HepG2 (cell line): ENCODE data around the gene TGFB2. TPM values are rescaled to one million over a fixed set of nuclear protein-coding genes. Genes with fewer than 3 reads are reported as not detected.

Source experiments
- ATAC-seq: fragments of 200-7000 bp; cut with Tn5 transposase; 3 replicates; pipeline ENCODE4 v1.9.1; 2020; ENCODE audit warnings: mild to moderate bottlenecking, moderate library complexity
- BruUV-seq: library from RNA; stranded (reverse); fragments of 400-500 nt; replicated peaks from 2 replicates; lab custom pipeline; 2021; lab: Mats Ljungman, UMichigan
- CTCF ChIA-PET: fragments of 300-600 bp; formaldehyde crosslinking; extraction: SDS; loops from one replicate; lab custom pipeline; 2021; ENCODE audit warnings: low total read pairs, inconsistent platforms, low intra/inter-chr PET ratio; lab: Yijun Ruan, JAX
- POLR2A ChIA-PET: fragments of 350-600 bp; sonication (Branson Sonifier 250); formaldehyde crosslinking; loops from one replicate; lab custom pipeline; 2020; ENCODE audit warnings: antibody characterized with exemption, inconsistent platforms; lab: Yijun Ruan, JAX
- DNase-seq: peaks from one replicate; pipeline ENCODE4 v3.0.0-alpha.2; 2015; ENCODE audit warnings: low spot score
- FAIRE-seq: peaks from 3 replicates; lab custom pipeline; 2011; peaks lifted over from hg19 to GRCh38; lab: Jason Lieb, UNC
- H2AFZ ChIP-seq: one replicate; pipeline ENCODE4 v1.6.1; 2011; ENCODE audit warnings: low read length, inconsistent platforms
- H3K27ac ChIP-seq: fragments of 300-600 bp; 3 replicates; pipeline ENCODE4 v1.8.0; 2011; ENCODE audit warnings: mixed run types, mild to moderate bottlenecking, mixed read lengths, low read length, inconsistent platforms; ENCODE audit not compliant: insufficient read depth; ENCODE audit errors: extremely low read length
- H3K27me3 ChIP-seq, 2 experiments: fragments of 200-600 bp in 1 of 2; 2 replicates in 1 of 2; 3 replicates in 1 of 2; pipeline versions ENCODE4 v1.6.0 to v1.8.0; 2011; ENCODE audit warnings: low read length in 2 of 2, mild to moderate bottlenecking in 2 of 2, moderate library complexity in 2 of 2, inconsistent platforms in 1 of 2; ENCODE audit not compliant: insufficient read depth in 2 of 2, control insufficient read depth in 1 of 2
- H3K36me3 ChIP-seq, 2 experiments: fragments of 200-600 bp in 1 of 2; replicated peaks in 1 of 2; 2 replicates in 1 of 2; 3 replicates in 1 of 2; pipeline versions ENCODE4 v1.5.1 to v1.8.0; 2011; ENCODE audit warnings: low read length in 2 of 2, inconsistent platforms in 1 of 2; ENCODE audit not compliant: insufficient read depth in 2 of 2, control insufficient read depth in 1 of 2
- H3K4me1 ChIP-seq: 2 replicates; pipeline ENCODE4 v1.5.1; 2012; ENCODE audit warnings: low read length, inconsistent platforms; ENCODE audit not compliant: insufficient read depth
- H3K4me2 ChIP-seq: 2 replicates; pipeline ENCODE4 v1.6.0; 2011; ENCODE audit warnings: low read depth, low read length, inconsistent platforms
- H3K4me3 ChIP-seq, 3 experiments: fragments of 200-600 bp in 1 of 3; sonication (generic), shearing (Covaris generic) in 1 of 3; replicated peaks in 1 of 3; 2 replicates each; pipeline ENCODE4 v1.5.1; 2011 to 2016; ENCODE audit warnings: low read length in 3 of 3, inconsistent platforms in 2 of 3, low read depth in 2 of 3, mild to moderate bottlenecking in 2 of 3, control low read depth in 1 of 3, mixed read lengths in 1 of 3; ENCODE audit not compliant: insufficient read depth in 1 of 3
- H3K79me2 ChIP-seq: one replicate; pipeline ENCODE4 v1.6.1; 2011; ENCODE audit warnings: low read length, inconsistent platforms; ENCODE audit not compliant: insufficient read depth
- H3K9ac ChIP-seq: 2 replicates; pipeline ENCODE4 v1.6.0; 2011; ENCODE audit warnings: mild to moderate bottlenecking, low read depth, low read length, inconsistent platforms; ENCODE audit not compliant: insufficient read depth
- H3K9me3 ChIP-seq: 2 replicates; pipeline ENCODE4 v1.5.1; 2012; ENCODE audit warnings: mild to moderate bottlenecking, low read length
- H4K20me1 ChIP-seq: 2 replicates; pipeline ENCODE4 v1.6.0; 2011; ENCODE audit warnings: inconsistent platforms, mild to moderate bottlenecking, low read length, moderate library complexity; ENCODE audit not compliant: insufficient read depth
- ATF7 ChIP-seq, 2 experiments: fragments of 450-650 bp in 1 of 2; sonication (generic) in 1 of 2; formaldehyde crosslinking in 1 of 2; IDR thresholded peaks; 2 replicates each; pipeline versions ENCODE4 v1.4.0 to v1.6.1; 2016 to 2020; ENCODE audit warnings: antibody characterized with exemption in 1 of 2, mild to moderate bottlenecking in 1 of 2, missing genetic modification reagents in 1 of 2
- ATRX ChIP-seq: sonication (generic); formaldehyde crosslinking; IDR thresholded peaks from 2 replicates; pipeline ENCODE4 v1.4.0; 2020; ENCODE audit warnings: missing genetic modification reagents, borderline replicate concordance
- GRHL1 ChIP-seq: sonication (generic); formaldehyde crosslinking; conservative IDR thresholded peaks from 2 replicates; pipeline ENCODE4 v1.8.0; 2022; ENCODE audit warnings: missing genetic modification reagents
- MBNL3 ChIP-seq: fragments of 250-450 bp; sonication (Bioruptor Pico); conservative IDR thresholded peaks from 2 replicates; pipeline ENCODE4 v1.8.0; 2022; ENCODE audit warnings: mild to moderate bottlenecking, inconsistent platforms
- PITX1 ChIP-seq: sonication (generic); formaldehyde crosslinking; IDR thresholded peaks from 2 replicates; pipeline ENCODE4 v1.5.1; 2020; ENCODE audit warnings: mild to moderate bottlenecking, missing genetic modification reagents
- POLR2AphosphoS2 ChIP-seq: IDR thresholded peaks from 2 replicates; pipeline ENCODE4 v1.6.1; 2011; ENCODE audit warnings: low read depth, low read length, improper control_type of control experiment
- SNAPC5 ChIP-seq: sonication (generic); formaldehyde crosslinking; IDR thresholded peaks from 2 replicates; pipeline ENCODE4 v1.8.1; 2023; ENCODE audit warnings: mild to moderate bottlenecking, missing genetic modification reagents, borderline replicate concordance
- SSRP1 ChIP-seq: IDR thresholded peaks from 2 replicates; pipeline ENCODE4 v1.6.1; 2016; ENCODE audit warnings: control low read depth
- TEAD2 ChIP-seq: sonication (generic); formaldehyde crosslinking; IDR thresholded peaks from 2 replicates; pipeline ENCODE4 v1.9.0; 2021; ENCODE audit warnings: missing genetic modification reagents
- XBP1 ChIP-seq: sonication (generic); formaldehyde crosslinking; IDR thresholded peaks from 2 replicates; pipeline ENCODE4 v1.5.0; 2020; ENCODE audit warnings: missing genetic modification reagents
- ZNF331 ChIP-seq: sonication (generic); formaldehyde crosslinking; IDR thresholded peaks from 2 replicates; pipeline ENCODE4 v1.4.0; 2020; ENCODE audit warnings: missing genetic modification reagents
- ZNF343 ChIP-seq: sonication (generic); formaldehyde crosslinking; IDR thresholded peaks from 2 replicates; pipeline ENCODE4 v1.4.0; 2020; ENCODE audit warnings: mild to moderate bottlenecking, missing genetic modification reagents
- WGBS: methylation state at CpG from one replicate; pipeline ENCODE4 v1.1.6; 2017; ENCODE audit warnings: low lambda C conversion rate; 5-methylcytosine and 5-hydroxymethylcytosine counted together
- in situ Hi-C: cut with HindIII; loops from 2 replicates; pipeline ENCODE4 v1.10.0; 2017; ENCODE audit warnings: low pct_unique_long_range_greater_than_20kb; ENCODE audit not compliant: extremely low pct_ligation_motif_present
- intact Hi-C: fragments of 100-400 bp; cut with micrococcal nuclease; formaldehyde crosslinking; loops from one replicate; pipeline ENCODE4 v1.10.0; 2022; ENCODE audit not compliant: unreplicated experiment
- polyA plus RNA-seq, 8 experiments: library from polyadenylated mRNA; depleted of rRNA in 3 of 8; stranded (reverse) in 7 of 8; unstranded in 1 of 8; fragments of >200 nt; fragmentation: Illumina TruSeq in 4 of 8; extraction: Trizol in 4 of 8; gene quantifications; 2 replicates each; pipeline versions ENCODE4 v1.2.1 to v1.2.3, GENCODE V29; 2011 to 2016; ENCODE audit warnings: low read depth in 4 of 8, missing spikeins in 1 of 8, mixed read lengths in 1 of 8; ENCODE audit not compliant: insufficient read depth in 1 of 8
- total RNA-seq, 5 experiments: library from RNA; depleted of rRNA; stranded (reverse); fragments of >200 nt; fragmentation: Illumina TruSeq; extraction: Trizol; gene quantifications; 2 replicates each; pipeline ENCODE4 v1.2.3, GENCODE V29; 2016; ENCODE audit warnings: low read depth in 1 of 5
- TF ChIP-seq, protein P1 (sequence below): sonication (generic); formaldehyde crosslinking; conservative IDR thresholded peaks from 2 replicates; pipeline ENCODE4 v1.4.0; 2020; ENCODE audit warnings: missing genetic modification reagents
- TF ChIP-seq, protein P2 (sequence below): sonication (generic); formaldehyde crosslinking; IDR thresholded peaks from 2 replicates; pipeline ENCODE4 v1.5.0; 2020; ENCODE audit warnings: missing genetic modification reagents
- TF ChIP-seq, protein P3 (sequence below): sonication (generic); formaldehyde crosslinking; IDR thresholded peaks from 2 replicates; pipeline ENCODE4 v1.8.0; 2022; ENCODE audit warnings: mild to moderate bottlenecking, missing genetic modification reagents, moderate library complexity

Gene TGFB2
- total and polyA plus RNA-seq, 2 of the 13 experiments (the other 11 are each of a cell fraction or from before 2014, with no cell fraction given): 0.07 TPM; not detected in 1

DNA sequence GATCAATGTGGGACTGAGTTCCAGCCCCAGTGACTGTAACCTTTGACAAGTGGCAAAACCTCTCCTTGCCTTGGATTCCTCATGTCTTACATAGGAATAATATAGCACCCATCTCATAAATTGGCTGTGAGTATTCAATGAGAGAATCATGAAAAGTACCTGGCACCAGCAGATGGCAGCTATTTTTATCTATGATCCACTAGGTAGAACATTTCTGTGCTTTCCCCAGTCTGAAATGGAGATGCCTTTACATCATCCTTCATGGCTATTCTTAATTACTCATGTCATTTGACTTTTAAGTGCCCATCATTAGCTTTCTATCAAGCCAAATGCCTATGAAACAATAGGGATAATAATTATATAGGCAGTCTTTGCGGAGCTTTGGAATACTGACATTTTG, 130.1 kb downstream of the TGFB2 start (continued):
- no peak for TF ChIP-seq SNAPC5 (CRISPR knock-in tag)
- no peak for TF ChIP-seq ATF7 (IDR thresholded peaks at IDR 0.05)
- no peak for TF ChIP-seq ATF7 (CRISPR knock-in tag; IDR thresholded peaks at IDR 0.05)
- TF ChIP-seq MBNL3: no peak

GRCh38 chr1:218475699-218476098, 130.6 kb downstream of the TGFB2 start:
- intact Hi-C loops: no loop called here
- FAIRE-seq (no peak), DNase-seq (no peak), ATAC-seq (no peak)
- H3K79me2 ChIP-seq: no peaks in the 10 kb centered on the region
- in situ Hi-C loops: no loop called here
- H2AFZ ChIP-seq: no peak overlapping the region
- WGBS: 83% methylated on average over 1 of the region's 1 CpG
- CTCF ChIA-PET: no interaction called here
- no peak overlapping the region for H3K9ac ChIP-seq
- H3K4me1 ChIP-seq: no peaks in the 10 kb centered on the region
- H3K4me3 ChIP-seq: no peak overlapping the region
- H3K27me3 ChIP-seq: no peaks in the 10 kb centered on the region
- TF ChIP-seq SSRP1 (CRISPR knock-in tag) (no peak), MBNL3 (no peak), TEAD2 (no peak), GRHL1 (CRISPR knock-in tag) (no peak), ATRX (CRISPR knock-in tag) (no peak), ZNF331 (CRISPR knock-in tag) (no peak), ZNF343 (CRISPR knock-in tag) (no peak), PITX1 (CRISPR knock-in tag) (no peak), XBP1 (no peak), POLR2AphosphoS2 (no peak)
- TF ChIP-seq, protein P1, sequence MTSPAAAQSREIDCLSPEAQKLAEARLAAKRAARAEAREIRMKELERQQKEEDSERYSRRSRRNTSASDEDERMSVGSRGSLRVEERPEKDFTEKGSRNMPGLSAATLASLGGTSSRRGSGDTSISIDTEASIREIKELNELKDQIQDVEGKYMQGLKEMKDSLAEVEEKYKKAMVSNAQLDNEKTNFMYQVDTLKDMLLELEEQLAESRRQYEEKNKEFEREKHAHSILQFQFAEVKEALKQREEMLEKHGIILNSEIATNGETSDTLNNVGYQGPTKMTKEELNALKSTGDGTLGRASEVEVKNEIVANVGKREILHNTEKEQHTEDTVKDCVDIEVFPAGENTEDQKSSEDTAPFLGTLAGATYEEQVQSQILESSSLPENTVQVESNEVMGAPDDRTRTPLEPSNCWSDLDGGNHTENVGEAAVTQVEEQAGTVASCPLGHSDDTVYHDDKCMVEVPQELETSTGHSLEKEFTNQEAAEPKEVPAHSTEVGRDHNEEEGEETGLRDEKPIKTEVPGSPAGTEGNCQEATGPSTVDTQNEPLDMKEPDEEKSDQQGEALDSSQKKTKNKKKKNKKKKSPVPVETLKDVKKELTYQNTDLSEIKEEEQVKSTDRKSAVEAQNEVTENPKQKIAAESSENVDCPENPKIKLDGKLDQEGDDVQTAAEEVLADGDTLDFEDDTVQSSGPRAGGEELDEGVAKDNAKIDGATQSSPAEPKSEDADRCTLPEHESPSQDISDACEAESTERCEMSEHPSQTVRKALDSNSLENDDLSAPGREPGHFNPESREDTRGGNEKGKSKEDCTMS (CRISPR knock-in tag): no peak
- TF ChIP-seq, protein P2, sequence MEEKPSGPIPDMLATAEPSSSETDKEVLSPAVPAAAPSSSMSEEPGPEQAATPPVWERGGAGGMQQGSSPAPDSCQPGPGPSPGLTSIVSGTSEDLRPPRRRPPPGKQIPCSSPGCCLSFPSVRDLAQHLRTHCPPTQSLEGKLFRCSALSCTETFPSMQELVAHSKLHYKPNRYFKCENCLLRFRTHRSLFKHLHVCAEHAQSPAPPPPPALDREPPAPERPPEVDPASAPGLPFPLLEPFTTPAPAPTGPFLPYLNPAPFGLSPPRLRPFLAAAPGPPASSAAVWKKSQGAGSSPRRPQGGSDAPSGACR: no peak
- TF ChIP-seq, protein P3, sequence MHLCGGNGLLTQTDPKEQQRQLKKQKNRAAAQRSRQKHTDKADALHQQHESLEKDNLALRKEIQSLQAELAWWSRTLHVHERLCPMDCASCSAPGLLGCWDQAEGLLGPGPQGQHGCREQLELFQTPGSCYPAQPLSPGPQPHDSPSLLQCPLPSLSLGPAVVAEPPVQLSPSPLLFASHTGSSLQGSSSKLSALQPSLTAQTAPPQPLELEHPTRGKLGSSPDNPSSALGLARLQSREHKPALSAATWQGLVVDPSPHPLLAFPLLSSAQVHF (CRISPR knock-in tag): no peak
- BruUV-seq: no TSS peak
- no peaks in the 10 kb centered on the region for H4K20me1 ChIP-seq
- H3K27ac ChIP-seq: no peak overlapping the region
- H3K4me2 ChIP-seq: no peak overlapping the region
- no peaks in the 10 kb centered on the region for H3K9me3 ChIP-seq
- POLR2A ChIA-PET: no interaction called here
- no peaks in the 10 kb centered on the region for H3K36me3 ChIP-seq
